ENCODE results near the gene PHGDH. TPM values are rescaled to one million over a fixed set of nuclear protein-coding genes. Genes with fewer than 3 reads are reported as not detected.

PHGDH gene
- total and polyA plus RNA-seq, 2 donors (not counting 1 experiment from before 2014, with no cell fraction given) = 1.2 to 3.9 TPM

DNA sequence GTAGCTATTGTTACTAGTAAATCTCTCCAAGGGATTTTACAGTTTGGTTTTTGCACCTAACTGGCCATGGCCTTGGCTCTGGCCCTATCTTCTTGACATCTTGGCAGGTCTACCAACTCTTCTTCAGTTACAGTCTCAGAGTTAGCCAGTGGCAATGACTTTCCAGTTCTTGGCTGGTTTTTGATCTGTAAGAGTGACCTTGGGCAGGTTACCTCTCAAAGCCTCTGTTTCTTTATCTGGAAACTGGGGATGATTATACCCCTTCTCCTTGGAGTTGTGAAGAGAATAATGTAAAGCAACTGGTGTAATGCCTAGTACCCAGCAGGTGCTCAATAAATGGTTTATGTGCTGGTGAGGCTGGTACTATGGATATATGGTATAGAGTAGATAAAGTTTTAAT, 6.7 kb downstream of the PHGDH start:
- intact Hi-C loops (cut with micrococcal nuclease) = no loop called here
- Mint-ChIP-seq H3K4me3 (no peak overlapping the region), H3K27ac (no peak overlapping the region), H3K27me3 (peaks cover 2% of the 10 kb centered on the region), H3K9me3 (ENCODE audit: insufficient read depth) (no peaks in the 10 kb centered on the region), H3K4me1 (peaks cover 2% of the 10 kb centered on the region)
- Histone ChIP-seq H3K79me2 (ENCODE audit: control insufficient read depth, insufficient read depth, low read length) (no peaks in the 10 kb centered on the region), H3K27me3 (replicated peaks in 1 of 4; ENCODE audit: control extremely low read depth in 1 of 4, control insufficient read depth in 3 of 4, insufficient read depth in 4 of 4, low read length in 3 of 4) (no peaks in the 10 kb centered on the region), H3K4me1 (ENCODE audit: control insufficient read depth in 2 of 2, insufficient read depth in 2 of 2, low read length in 2 of 2) (no peaks in the 10 kb centered on the region), H4K20me1 (ENCODE audit: control insufficient read depth, insufficient read depth, low read length, poor library complexity, severe bottlenecking) (no peaks in the 10 kb centered on the region), H3K4me2 (replicated peaks; ENCODE audit: low read depth, low read length, poor library complexity, severe bottlenecking) (no peak overlapping the region), H3K4me3 (ENCODE audit: control extremely low read depth in 1 of 5, extremely low read depth in 1 of 5, insufficient read depth in 1 of 5, low read depth in 2 of 5, low read length in 4 of 5) (no peak overlapping the region), H3K27ac (ENCODE audit: low read length in 2 of 2) (no peak overlapping the region), H2AFZ (ENCODE audit: insufficient read depth, low read depth, low read length, poor library complexity, severe bottlenecking) (no peak overlapping the region), H3K36me3 (replicated peaks in 1 of 2; ENCODE audit: control extremely low read depth in 1 of 2, control insufficient read depth in 1 of 2, extremely low read depth in 1 of 2, insufficient read depth in 2 of 2, low read length in 1 of 2) (no peaks in the 10 kb centered on the region), H3K9ac (ENCODE audit: low read length) (no peak overlapping the region), H3K9me3 (ENCODE audit: control extremely low read depth in 1 of 3, control insufficient read depth in 2 of 3, insufficient read depth in 1 of 3, low read length in 2 of 3) (no peaks in the 10 kb centered on the region)
- no peak for ATAC-seq (ENCODE audit: low read depth)
- ChIA-PET CTCF (no interaction called here), POLR2A (no interaction called here)
- DNase-seq = no peak
- TF ChIP-seq EZH2 (IDR thresholded peaks at IDR 0.05; ENCODE audit: borderline replicate concordance, insufficient read depth, low read depth, low read length, poor library complexity, severe bottlenecking) (no peak), CTCF (IDR thresholded peaks at IDR 0.05) (no peak)

- Mint-ChIP-seq H3K4me1 (peaks cover under 1% of the 10 kb centered on the region), H3K27ac (no peak overlapping the region), H3K27me3 (no peaks in the 10 kb centered on the region), H3K9me3 (ENCODE audit: insufficient read depth) (no peaks in the 10 kb centered on the region), H3K4me3 (no peak overlapping the region)
- ATAC-seq (ENCODE audit: low read depth) (no peak), DNase-seq (no peak)
- ChIA-PET POLR2A (no interaction called here), CTCF (no interaction called here)
- no peak for TF ChIP-seq CTCF (IDR thresholded peaks at IDR 0.05)
- no peak for TF ChIP-seq EZH2 (IDR thresholded peaks at IDR 0.05; ENCODE audit: borderline replicate concordance, insufficient read depth, low read depth, low read length, poor library complexity, severe bottlenecking)
- no peaks in the 10 kb centered on the region for H3K27me3 ChIP-seq (replicated peaks in 1 of 4; ENCODE audit: control extremely low read depth in 1 of 4, control insufficient read depth in 3 of 4, insufficient read depth in 4 of 4, low read length in 3 of 4)
- no peaks in the 10 kb centered on the region for H3K4me1 ChIP-seq (ENCODE audit: control insufficient read depth in 2 of 2, insufficient read depth in 2 of 2, low read length in 2 of 2)
- H3K4me2 ChIP-seq (replicated peaks; ENCODE audit: low read depth, low read length, poor library complexity, severe bottlenecking) = no peak overlapping the region
- H2AFZ ChIP-seq (ENCODE audit: insufficient read depth, low read depth, low read length, poor library complexity, severe bottlenecking) = no peak overlapping the region
- no peak overlapping the region for H3K4me3 ChIP-seq (ENCODE audit: control extremely low read depth in 1 of 5, extremely low read depth in 1 of 5, insufficient read depth in 1 of 5, low read depth in 2 of 5, low read length in 4 of 5)
- no CpG with 5 or more reads among the region's 3 CpGs for WGBS (ENCODE audit: insufficient coverage)
- no peaks in the 10 kb centered on the region for H3K36me3 ChIP-seq (replicated peaks in 1 of 2; ENCODE audit: control extremely low read depth in 1 of 2, control insufficient read depth in 1 of 2, extremely low read depth in 1 of 2, insufficient read depth in 2 of 2, low read length in 1 of 2)
- H3K9me3 ChIP-seq (ENCODE audit: control extremely low read depth in 1 of 3, control insufficient read depth in 2 of 3, insufficient read depth in 1 of 3, low read length in 2 of 3) = no peaks in the 10 kb centered on the region
- intact Hi-C loops (cut with micrococcal nuclease) = no loop called here
- no peak overlapping the region for H3K9ac ChIP-seq (ENCODE audit: low read length)
- H3K79me2 ChIP-seq (ENCODE audit: control insufficient read depth, insufficient read depth, low read length) = no peaks in the 10 kb centered on the region
- no peak overlapping the region for H3K27ac ChIP-seq (ENCODE audit: low read length in 2 of 2)
- H4K20me1 ChIP-seq (ENCODE audit: control insufficient read depth, insufficient read depth, low read length, poor library complexity, severe bottlenecking) = no peaks in the 10 kb centered on the region
Observed at GRCh38 chr1:119718972-119719371, 7.2 kb downstream of the PHGDH start.
